NT2/D1 (cell line): ENCODE results near the gene MBNL2.

Experiments
- SUZ12 ChIP-seq: IDR thresholded peaks from 2 replicates; pipeline ENCODE4 v1.6.1; 2011; ENCODE audit not compliant: insufficient read length, insufficient read depth; ENCODE audit errors: extremely low read depth
- ZNF274 ChIP-seq: IDR thresholded peaks from 2 replicates; pipeline ENCODE4 v1.6.1; 2011; ENCODE audit warnings: mild to moderate bottlenecking, low read depth, low read length

GRCh38 chr13:97392020-97392419 is 169.9 kb downstream of the MBNL2 start:
- no peak for TF ChIP-seq ZNF274
- TF ChIP-seq SUZ12: no peak
